Activated naive CD4-positive, alpha-beta T cell treated with anti-CD3 and anti-CD28 coated beads for 36 hours (primary cell): ENCODE data around the gene ATP2B3. TPM values are rescaled to one million over a fixed set of nuclear protein-coding genes. Genes with fewer than 3 reads are reported as not detected.

Source experiments
- CTCF ChIA-PET: fragments of 350-600 bp; sonication (Branson Sonifier 250); formaldehyde crosslinking; loops from one replicate; lab custom pipeline; 2021; ENCODE audit warnings: antibody characterized with exemption; lab: Charles Lee
- DNase-seq: peaks from one replicate; pipeline ENCODE4 v3.0.0-alpha.2; 2020
- H3K27ac Mint-ChIP-seq: one replicate; pipeline ENCODE4 v1.8.0; 2021; ENCODE audit warnings: mild to moderate bottlenecking, mixed read lengths
- H3K27me3 Mint-ChIP-seq: one replicate; pipeline ENCODE4 v1.8.0; 2021; ENCODE audit warnings: low read depth, mixed read lengths
- H3K36me3 Mint-ChIP-seq: one replicate; pipeline ENCODE4 v1.8.0; 2021; ENCODE audit warnings: low read depth, mixed read lengths
- H3K4me1 Mint-ChIP-seq: one replicate; pipeline ENCODE4 v1.8.0; 2021; ENCODE audit warnings: low read depth, mixed read lengths
- H3K4me3 Mint-ChIP-seq: one replicate; pipeline ENCODE4 v1.8.0; 2021; ENCODE audit warnings: mild to moderate bottlenecking, moderate library complexity, mixed read lengths
- H3K9me3 Mint-ChIP-seq: one replicate; pipeline ENCODE4 v1.8.0; 2021; ENCODE audit warnings: mixed read lengths
- intact Hi-C: fragments of 100-400 bp; cut with micrococcal nuclease; formaldehyde crosslinking; loops from one replicate; pipeline ENCODE4 v1.15.1; 2023
- total RNA-seq, 2 experiments: library from RNA; stranded (reverse); gene quantifications; one replicate each; pipeline ENCODE4 v1.2.3, GENCODE V29; 2021

The ATP2B3 gene
- total RNA-seq, 2 experiments from 2014 or later: not detected

- peaks cover 11% of the 10 kb centered on the region for H3K27me3 Mint-ChIP-seq
- intact Hi-C loops: no loop called here
- H3K27ac Mint-ChIP-seq: no peak overlapping the region
- DNase-seq: no peak
- H3K36me3 Mint-ChIP-seq: no peaks in the 10 kb centered on the region
- no peak overlapping the region for H3K4me3 Mint-ChIP-seq
- H3K9me3 Mint-ChIP-seq: no peaks in the 10 kb centered on the region
- CTCF ChIA-PET: no interaction called here
- H3K4me1 Mint-ChIP-seq: peaks cover 5% of the 10 kb centered on the region
These were observed 3.2 kb upstream of the ATP2B3 start for GRCh38 chrX:153514259-153514658.

- Mint-ChIP-seq H3K27ac (no peak overlapping the region), H3K4me3 (no peak overlapping the region), H3K9me3 (no peaks in the 10 kb centered on the region), H3K27me3 (peaks cover 14% of the 10 kb centered on the region), H3K4me1 (peaks cover 5% of the 10 kb centered on the region), H3K36me3 (no peaks in the 10 kb centered on the region)
- intact Hi-C loops: no loop called here
- no peak for DNase-seq
- CTCF ChIA-PET: interaction anchor here (1.2 kb wide), 1 partner anchor 9 kb away, joined by 5 read pairs; no protein-coding TSS in a partner anchor
These were observed 2.0 kb upstream of the ATP2B3 start for GRCh38 chrX:153515435-153515834.

GRCh38 chrX:153516073-153516472 is 1.4 kb upstream of the ATP2B3 start:
- Mint-ChIP-seq H3K27me3 (peaks cover 15% of the 10 kb centered on the region), H3K9me3 (no peaks in the 10 kb centered on the region), H3K4me3 (no peak overlapping the region), H3K4me1 (peaks cover 5% of the 10 kb centered on the region), H3K27ac (no peak overlapping the region), H3K36me3 (no peaks in the 10 kb centered on the region)
- intact Hi-C loops: no loop called here
- no peak for DNase-seq
- CTCF ChIA-PET: interaction anchor here (1.2 kb wide), 1 partner anchor 10 kb away, joined by 5 read pairs; no protein-coding TSS in a partner anchor

GRCh38 chrX:153517946-153518834 is 748 bp downstream of the ATP2B3 start:
- H3K27ac Mint-ChIP-seq: no peak overlapping the region
- CTCF ChIA-PET: no interaction called here
- H3K27me3 Mint-ChIP-seq: peaks cover 15% of the 10 kb centered on the region
- no peaks in the 10 kb centered on the region for H3K36me3 Mint-ChIP-seq
- peaks cover 5% of the 10 kb centered on the region for H3K4me1 Mint-ChIP-seq
- H3K4me3 Mint-ChIP-seq: no peak overlapping the region
- no peaks in the 10 kb centered on the region for H3K9me3 Mint-ChIP-seq
- intact Hi-C loops: no loop called here
- no peak for DNase-seq

GRCh38 chrX:153519569-153520286 is 2.3 kb downstream of the ATP2B3 start:
- peaks cover 15% of the 10 kb centered on the region for H3K27me3 Mint-ChIP-seq
- DNase-seq: no peak
- no peak overlapping the region for H3K27ac Mint-ChIP-seq
- CTCF ChIA-PET: no interaction called here
- H3K9me3 Mint-ChIP-seq: no peaks in the 10 kb centered on the region
- intact Hi-C loops: no loop called here
- H3K4me1 Mint-ChIP-seq: peaks cover 5% of the 10 kb centered on the region
- H3K36me3 Mint-ChIP-seq: no peaks in the 10 kb centered on the region
- no peak overlapping the region for H3K4me3 Mint-ChIP-seq

- Mint-ChIP-seq H3K36me3 (no peaks in the 10 kb centered on the region), H3K27ac (no peak overlapping the region), H3K4me1 (peaks cover 5% of the 10 kb centered on the region), H3K4me3 (no peak overlapping the region), H3K9me3 (no peaks in the 10 kb centered on the region), H3K27me3 (peaks cover 15% of the 10 kb centered on the region)
- DNase-seq: no peak
- intact Hi-C loops: no loop called here
- CTCF ChIA-PET: no interaction called here
These were observed 3.0 kb downstream of the ATP2B3 start for GRCh38 chrX:153520287-153520917.

GRCh38 chrX:153521034-153521433 is 3.6 kb downstream of the ATP2B3 start:
- Mint-ChIP-seq H3K27ac (no peak overlapping the region), H3K27me3 (peaks cover 10% of the 10 kb centered on the region), H3K9me3 (no peaks in the 10 kb centered on the region), H3K36me3 (no peaks in the 10 kb centered on the region), H3K4me1 (peaks cover 3% of the 10 kb centered on the region), H3K4me3 (no peak overlapping the region)
- CTCF ChIA-PET: interaction anchor here (0.9 kb wide), 1 partner anchor 19 kb away, joined by 3 read pairs; no protein-coding TSS in a partner anchor
- intact Hi-C loops: no loop called here
- DNase-seq: no peak

- H3K27ac Mint-ChIP-seq: no peak overlapping the region
- no peaks in the 10 kb centered on the region for H3K9me3 Mint-ChIP-seq
- peaks cover 9% of the 10 kb centered on the region for H3K27me3 Mint-ChIP-seq
- no peak for DNase-seq
- peaks cover 3% of the 10 kb centered on the region for H3K4me1 Mint-ChIP-seq
- intact Hi-C loops: no loop called here
- no peak overlapping the region for H3K4me3 Mint-ChIP-seq
- H3K36me3 Mint-ChIP-seq: no peaks in the 10 kb centered on the region
- CTCF ChIA-PET: no interaction called here
These were observed 4.8 kb downstream of the ATP2B3 start for GRCh38 chrX:153522259-153522658.

GRCh38 chrX:153523269-153523668 is 5.8 kb downstream of the ATP2B3 start:
- peaks cover 3% of the 10 kb centered on the region for H3K4me1 Mint-ChIP-seq
- peaks cover 7% of the 10 kb centered on the region for H3K27me3 Mint-ChIP-seq
- H3K9me3 Mint-ChIP-seq: no peaks in the 10 kb centered on the region
- H3K36me3 Mint-ChIP-seq: no peaks in the 10 kb centered on the region
- DNase-seq: no peak
- intact Hi-C loops: no loop called here
- CTCF ChIA-PET: interaction anchor here (0.6 kb wide), 1 partner anchor 329 kb away, joined by 4 read pairs; no protein-coding TSS in a partner anchor
- H3K4me3 Mint-ChIP-seq: no peak overlapping the region
- H3K27ac Mint-ChIP-seq: no peak overlapping the region

GRCh38 chrX:153524234-153524633 is 6.8 kb downstream of the ATP2B3 start:
- Mint-ChIP-seq H3K4me3 (no peak overlapping the region), H3K27ac (no peak overlapping the region), H3K36me3 (no peaks in the 10 kb centered on the region), H3K9me3 (no peaks in the 10 kb centered on the region), H3K4me1 (no peaks in the 10 kb centered on the region), H3K27me3 (peaks cover 4% of the 10 kb centered on the region)
- intact Hi-C loops: no loop called here
- CTCF ChIA-PET: no interaction called here
- DNase-seq: no peak

- CTCF ChIA-PET: no interaction called here
- intact Hi-C loops: no loop called here
- Mint-ChIP-seq H3K36me3 (no peaks in the 10 kb centered on the region), H3K4me1 (no peaks in the 10 kb centered on the region), H3K4me3 (no peak overlapping the region), H3K9me3 (no peaks in the 10 kb centered on the region), H3K27me3 (peaks cover under 1% of the 10 kb centered on the region), H3K27ac (no peak overlapping the region)
- DNase-seq: no peak
These were observed 8.0 kb downstream of the ATP2B3 start for GRCh38 chrX:153525451-153525850.

GRCh38 chrX:153526042-153526441 is 8.6 kb downstream of the ATP2B3 start:
- Mint-ChIP-seq H3K4me3 (no peak overlapping the region), H3K9me3 (no peaks in the 10 kb centered on the region), H3K36me3 (no peaks in the 10 kb centered on the region), H3K27ac (no peak overlapping the region), H3K27me3 (no peaks in the 10 kb centered on the region), H3K4me1 (no peaks in the 10 kb centered on the region)
- intact Hi-C loops: no loop called here
- no peak for DNase-seq
- CTCF ChIA-PET: interaction anchor here (0.8 kb wide), 1 partner anchor 14 kb away, joined by 3 read pairs; no protein-coding TSS in a partner anchor
